Suppressor macrophage (primary cell): ENCODE data around the gene HGS.

Experiments
- DNase-seq, 4 experiments: peaks; one replicate each; pipeline ENCODE4 v3.0.0-alpha.2; 2020 to 2022

HGS gene

GRCh38 chr17:81684442-81684911 is 666 bp downstream of the HGS start:
- no peak for DNase-seq

DNA sequence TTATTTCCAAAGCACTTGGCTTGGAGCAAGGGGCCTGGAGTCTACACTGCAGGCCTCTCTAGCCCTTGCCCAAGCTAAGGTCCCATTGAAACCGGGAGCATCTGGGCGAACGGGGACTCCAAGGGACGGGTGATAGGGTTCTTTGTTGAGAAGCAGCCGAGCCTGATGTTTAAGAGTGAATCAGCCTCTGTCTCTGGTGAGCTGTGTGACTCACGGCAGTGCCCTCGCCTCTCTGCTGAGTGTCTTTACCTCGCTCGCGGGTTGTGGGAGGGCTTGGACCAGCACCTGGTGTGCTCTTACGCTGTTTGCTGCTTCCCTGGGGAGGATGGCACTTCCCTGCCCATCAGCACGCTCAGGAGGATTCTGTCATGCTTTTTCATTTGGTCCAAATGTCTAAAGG is 1.3 kb downstream of the HGS start:
- peak in 3 of 4 experiments; percentile 8 to 28 (median 25) for DNase-seq

GRCh38 chr17:81686614-81687013 is 2.8 kb downstream of the HGS start:
- DNase-seq, result no peak

DNA sequence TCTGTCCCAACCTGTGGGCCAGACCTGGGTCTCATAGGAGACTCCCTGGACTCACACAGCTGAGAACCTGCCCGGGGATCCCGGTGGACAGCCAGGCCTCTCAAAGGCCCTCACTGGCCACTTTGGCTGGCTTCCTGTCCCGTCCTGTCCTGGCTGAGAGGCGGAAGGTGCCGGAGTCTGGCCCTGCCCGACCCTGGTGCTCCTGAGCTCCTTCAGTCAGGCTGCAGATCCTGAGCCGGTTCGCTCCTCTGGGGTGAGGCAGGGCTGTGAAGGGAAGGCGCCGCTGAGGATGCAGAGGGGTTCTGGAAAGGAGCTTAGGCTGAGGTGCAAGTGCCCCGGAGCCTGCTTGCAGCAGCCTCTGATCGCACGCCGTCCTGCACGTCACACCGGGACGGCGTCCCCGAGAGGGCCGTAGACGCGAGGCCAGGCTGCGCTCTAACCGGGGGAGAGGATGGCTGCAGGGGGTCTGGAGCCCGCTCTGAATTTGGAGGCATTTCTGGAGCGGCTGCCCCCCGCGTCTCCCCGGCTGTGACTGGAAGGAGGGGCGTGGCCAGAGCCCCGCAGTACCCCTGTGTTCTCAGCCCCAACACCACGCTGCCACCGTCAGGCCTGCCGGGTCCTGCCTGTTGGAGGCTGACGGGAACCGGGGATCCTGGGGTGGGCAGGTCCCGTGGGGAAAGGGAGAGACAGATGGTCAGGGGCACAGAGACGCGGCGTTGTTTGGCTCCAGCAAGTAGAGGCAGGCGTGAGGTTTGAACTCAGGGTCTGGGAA is 4.1 kb downstream of the HGS start:
- DNase-seq, result no peak

DNA sequence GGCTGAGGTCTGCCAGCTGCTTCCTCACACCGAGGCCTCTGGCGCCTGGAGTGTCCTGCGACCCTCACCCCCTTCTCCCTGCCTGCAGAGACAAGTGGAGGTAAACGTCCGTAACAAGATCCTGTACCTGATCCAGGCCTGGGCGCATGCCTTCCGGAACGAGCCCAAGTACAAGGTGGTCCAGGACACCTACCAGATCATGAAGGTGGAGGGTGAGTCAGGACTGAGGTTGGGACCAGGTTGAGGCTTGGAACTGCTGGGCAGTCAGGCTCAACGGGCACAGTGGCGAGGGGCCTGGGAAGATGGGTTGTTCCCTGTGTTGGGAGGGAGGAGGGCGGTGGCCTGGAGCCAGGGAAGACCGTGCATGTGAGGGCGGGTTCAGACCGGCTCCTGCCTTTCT is 4.8 kb downstream of the HGS start:
- no peak for DNase-seq

GRCh38 chr17:81690066-81690465 is 6.3 kb downstream of the HGS start:
- DNase-seq, result no peak

DNA sequence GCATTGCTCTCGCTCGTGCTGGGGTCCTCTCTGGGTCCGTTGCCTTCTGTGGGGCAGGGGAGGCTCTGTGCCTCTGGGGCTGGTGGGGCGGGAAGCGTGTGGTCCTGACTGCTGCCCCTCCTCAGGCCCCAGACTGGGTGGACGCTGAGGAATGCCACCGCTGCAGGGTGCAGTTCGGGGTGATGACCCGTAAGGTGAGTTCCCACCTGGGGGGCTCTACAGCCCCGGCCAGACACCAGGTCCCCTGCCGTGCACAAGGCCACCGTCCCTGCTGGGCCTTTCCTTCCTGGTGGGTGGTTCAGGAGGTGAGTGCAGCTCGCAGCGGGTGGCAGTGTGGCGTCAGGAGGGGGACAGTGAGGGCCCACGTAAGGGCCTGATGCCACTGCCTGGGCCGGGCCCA is 6.7 kb downstream of the HGS start:
- no peak for DNase-seq

DNA sequence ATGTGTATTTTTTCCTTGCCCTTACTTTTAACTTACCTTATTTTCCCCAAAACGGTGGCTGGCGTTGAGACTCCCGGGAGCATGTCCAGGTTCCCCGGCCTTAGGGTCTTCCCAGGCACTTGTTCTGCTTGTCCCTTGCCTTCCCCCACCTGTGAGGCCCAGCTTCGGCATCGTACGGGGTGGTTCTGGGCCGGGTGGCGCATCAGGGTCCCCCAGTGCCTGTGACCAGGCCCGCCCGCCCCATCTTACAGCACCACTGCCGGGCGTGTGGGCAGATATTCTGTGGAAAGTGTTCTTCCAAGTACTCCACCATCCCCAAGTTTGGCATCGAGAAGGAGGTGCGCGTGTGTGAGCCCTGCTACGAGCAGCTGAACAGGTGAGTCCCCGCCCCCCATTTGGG is 7.4 kb downstream of the HGS start:
- no peak for DNase-seq

DNA sequence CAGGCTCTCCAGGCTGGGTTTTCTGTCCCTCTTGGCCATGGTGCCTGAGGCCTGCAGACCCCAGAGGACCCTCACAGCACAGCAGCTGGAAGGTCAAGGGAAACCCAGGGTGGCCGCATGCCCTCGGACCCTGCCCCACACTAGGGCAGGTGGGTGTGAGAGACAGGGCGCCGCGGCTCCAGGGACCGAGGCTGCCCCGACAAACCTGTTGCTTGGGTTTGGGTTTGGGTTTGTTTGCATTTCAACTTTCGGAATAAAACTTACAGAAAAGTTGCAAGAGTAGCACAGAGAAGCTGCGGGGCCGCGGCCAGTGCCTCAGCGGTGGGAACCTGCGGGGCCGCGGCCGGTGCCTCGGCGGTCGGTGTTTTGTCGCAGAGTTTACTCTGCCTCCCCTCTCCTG is 7.8 kb downstream of the HGS start:
- DNase-seq, result no peak

DNA sequence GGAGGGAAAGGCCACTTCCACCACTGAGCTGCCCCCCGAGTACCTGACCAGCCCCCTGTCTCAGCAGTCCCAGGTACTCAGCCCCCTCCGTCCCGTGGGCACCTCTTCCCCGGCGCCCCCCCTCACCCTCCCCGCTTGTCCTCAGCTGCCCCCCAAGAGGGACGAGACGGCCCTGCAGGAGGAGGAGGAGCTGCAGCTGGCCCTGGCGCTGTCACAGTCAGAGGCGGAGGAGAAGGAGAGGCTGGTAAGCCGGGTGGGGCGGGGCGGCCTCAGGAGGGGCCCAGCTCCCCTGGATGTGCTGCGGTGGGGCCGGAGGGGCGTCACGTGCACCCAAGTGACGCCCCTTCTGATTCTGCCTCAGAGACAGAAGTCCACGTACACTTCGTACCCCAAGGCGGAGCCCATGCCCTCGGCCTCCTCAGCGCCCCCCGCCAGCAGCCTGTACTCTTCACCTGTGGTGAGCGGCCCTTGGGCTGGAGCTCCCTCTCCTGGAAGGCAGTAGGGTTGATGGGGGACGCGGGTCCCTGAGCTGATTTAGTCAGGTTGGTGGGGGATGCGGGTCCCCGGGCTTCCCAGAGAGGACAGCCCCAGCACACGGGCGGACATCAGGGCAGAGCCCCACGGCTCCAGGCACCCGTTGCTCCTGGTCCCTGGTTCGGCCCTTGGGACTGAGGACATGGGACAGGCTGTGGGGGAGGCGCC is 9.8 kb downstream of the HGS start:
- DNase-seq, result no peak

DNA sequence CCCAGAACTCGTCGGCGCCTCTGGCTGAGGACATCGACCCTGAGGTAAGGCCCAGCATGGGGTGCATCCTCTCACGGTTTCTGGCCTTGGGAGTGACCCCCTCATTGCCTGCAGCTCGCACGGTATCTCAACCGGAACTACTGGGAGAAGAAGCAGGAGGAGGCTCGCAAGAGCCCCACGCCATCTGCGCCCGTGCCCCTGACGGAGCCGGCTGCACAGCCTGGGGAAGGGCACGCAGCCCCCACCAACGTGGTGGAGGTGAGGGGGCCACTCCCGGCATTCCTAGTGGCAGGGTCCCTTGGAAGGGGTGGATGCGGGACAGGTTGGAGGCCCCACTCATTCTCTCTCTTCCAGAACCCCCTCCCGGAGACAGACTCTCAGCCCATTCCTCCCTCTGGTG is 11.0 kb downstream of the HGS start:
- DNase-seq, result no peak

- DNase-seq, result no peak
Observed at GRCh38 chr17:81695211-81695610, 11.4 kb downstream of the HGS start.

DNA sequence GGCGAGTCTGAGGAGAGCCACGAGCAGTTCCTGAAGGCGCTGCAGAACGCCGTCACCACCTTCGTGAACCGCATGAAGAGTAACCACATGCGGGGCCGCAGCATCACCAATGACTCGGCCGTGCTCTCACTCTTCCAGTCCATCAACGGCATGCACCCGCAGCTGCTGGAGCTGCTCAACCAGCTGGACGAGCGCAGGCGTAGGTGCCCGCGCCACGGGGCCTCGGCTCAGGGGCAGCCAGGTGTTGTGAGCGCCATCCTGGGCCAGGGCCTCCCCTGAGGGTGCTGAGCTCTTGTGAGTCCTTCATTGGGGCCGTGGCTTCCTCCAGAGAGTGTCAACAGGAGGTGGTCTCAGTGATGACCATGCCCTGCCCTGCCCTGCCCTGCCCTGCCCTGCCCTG is 12.0 kb downstream of the HGS start:
- DNase-seq, result no peak

GRCh38 chr17:81696218-81696941 is 12.6 kb downstream of the HGS start:
- DNase-seq, result no peak

DNA sequence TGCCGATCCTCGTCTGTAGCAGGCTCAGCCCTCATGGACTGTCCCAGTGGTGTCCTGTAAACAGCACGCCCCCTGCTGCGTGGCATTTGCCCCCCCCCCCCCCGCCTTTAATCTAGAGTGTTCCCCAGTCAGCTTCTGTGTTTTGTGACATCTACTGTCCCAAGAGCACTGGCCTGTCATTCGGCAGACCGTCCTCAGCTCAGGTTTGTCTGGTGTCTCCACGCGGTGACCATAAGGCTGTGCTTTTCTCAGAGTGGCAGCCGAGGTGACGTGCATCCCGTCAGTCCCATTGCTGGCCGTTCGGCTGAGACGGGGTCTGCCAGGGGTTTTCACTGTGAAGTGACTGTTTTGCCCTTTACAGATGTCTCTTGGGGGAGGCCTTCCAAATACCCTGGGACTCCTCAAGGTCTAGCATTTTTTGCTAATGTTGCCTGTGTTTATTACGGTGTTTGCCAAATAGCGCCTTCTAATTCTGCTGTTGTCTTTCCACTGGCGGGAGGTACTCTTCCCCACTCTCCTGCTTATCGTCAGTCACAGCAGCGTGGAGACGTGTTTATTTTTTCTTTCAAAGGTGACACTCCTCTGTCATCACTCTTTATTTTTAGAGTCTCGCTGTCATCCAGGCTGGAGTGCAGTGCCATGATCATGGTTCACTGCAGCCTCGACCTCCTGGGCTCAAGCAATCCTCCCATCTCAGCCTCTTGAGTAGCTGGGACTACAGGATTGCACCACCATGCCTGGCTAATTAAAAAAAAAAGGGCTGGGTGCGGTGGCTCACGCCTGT is 13.6 kb downstream of the HGS start:
- DNase-seq, result no peak

GRCh38 chr17:81700353-81701287 is 16.8 kb downstream of the HGS start:
- DNase-seq, result no peak

GRCh38 chr17:81701288-81702071 is 17.7 kb downstream of the HGS start:
- DNase-seq, result peak in 1 of 4 experiments; percentile 19

DNA sequence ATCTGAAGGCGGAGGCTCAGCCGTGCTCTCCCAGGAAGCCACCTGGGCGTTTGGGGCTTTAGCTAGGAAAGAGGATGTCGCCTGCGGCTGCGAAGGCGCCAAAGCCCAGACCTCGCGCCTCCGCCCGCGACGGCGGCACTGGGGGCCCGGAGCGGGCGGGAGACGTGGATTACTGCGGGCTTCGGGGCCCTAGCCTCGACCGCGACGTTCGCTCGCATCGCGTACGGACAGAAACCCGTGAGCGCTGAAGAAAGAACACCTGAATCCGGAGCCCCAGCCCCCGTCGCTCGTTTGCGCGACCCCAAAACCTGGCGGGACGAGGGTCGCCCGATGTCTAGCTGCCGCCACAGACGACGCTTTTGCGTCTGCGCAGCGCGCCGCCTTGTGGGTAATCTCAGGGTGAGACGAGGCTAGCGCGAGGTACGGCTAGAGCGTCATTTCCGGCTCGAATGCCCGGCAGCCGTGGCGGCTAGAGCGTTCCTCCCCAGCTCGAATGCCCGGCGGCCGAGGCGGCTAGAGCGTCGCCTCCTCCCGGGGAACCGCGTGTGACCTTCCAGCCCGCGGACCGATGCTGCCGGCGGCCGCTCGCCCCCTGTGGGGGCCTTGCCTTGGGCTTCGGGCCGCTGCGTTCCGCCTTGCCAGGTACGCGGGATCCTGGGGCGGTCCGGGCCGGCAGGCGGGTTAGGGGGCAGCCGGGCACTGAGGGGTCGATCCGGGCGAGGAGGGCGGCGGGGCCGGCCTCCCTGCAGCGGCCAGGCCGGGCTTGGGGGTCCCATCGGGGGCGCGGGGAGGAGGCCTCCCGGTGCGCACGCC is 19.3 kb downstream of the HGS start, which contains the start of gene MRPL12:
MRPL12 (plus strand) TSS at position 434 of the 813 bp plus-strand sequence; CDS start at position 569, 135 bp downstream.
- peak; percentile 95 to 98 (median 96) for DNase-seq
